Measurements from ENCODE around the gene SDHAF2.
"Not testable (repeated sequence)": the region's sequence is repeated elsewhere in the genome, so short reads cannot be mapped to it uniquely, and the experiment has no call there.

The SDHAF2 gene

GRCh38 chr11:61429691-61430582 lies at the start of gene SDHAF2, which contains the start of gene CPSF7:
SDHAF2 (plus strand) TSS chr11:61430124; CDS start chr11:61430147, 23 bp downstream.
CPSF7 (minus strand) TSS chr11:61429975; CDS start chr11:61429235, 740 bp downstream.
- peak; percentile 97 to 98 for DNase-seq

- DNase-seq: no peak
Measured at GRCh38 chr11:61380884-61381283, 49.0 kb upstream of the SDHAF2 start.

GRCh38 chr11:61383859-61384258 lies 46.1 kb upstream of the SDHAF2 start:
- not testable (repeated sequence) for DNase-seq

- no peak for DNase-seq
Measured at GRCh38 chr11:61384271-61385242, 45.4 kb upstream of the SDHAF2 start.

- DNase-seq: no peak
Measured at GRCh38 chr11:61390161-61390560, 39.8 kb upstream of the SDHAF2 start.

- DNase-seq: peak; percentile 2 to 16
Measured at GRCh38 chr11:61392981-61393595, 36.8 kb upstream of the SDHAF2 start.

- DNase-seq: no peak
Measured at GRCh38 chr11:61401173-61401572, 28.8 kb upstream of the SDHAF2 start.

- no peak for DNase-seq
Measured at GRCh38 chr11:61401573-61401972, 28.4 kb upstream of the SDHAF2 start.

- DNase-seq: no peak
Measured at GRCh38 chr11:61403658-61404057, 26.3 kb upstream of the SDHAF2 start.

- DNase-seq: no peak
Measured at GRCh38 chr11:61404103-61404502, 25.8 kb upstream of the SDHAF2 start.

GRCh38 chr11:61404641-61405040 lies 25.3 kb upstream of the SDHAF2 start:
- no peak for DNase-seq

- DNase-seq: no peak
Measured at GRCh38 chr11:61406067-61406466, 23.9 kb upstream of the SDHAF2 start.

- no peak for DNase-seq
Measured at GRCh38 chr11:61406991-61407728, 22.8 kb upstream of the SDHAF2 start.

GRCh38 chr11:61411589-61411988 lies 18.3 kb upstream of the SDHAF2 start:
- DNase-seq: no peak

GRCh38 chr11:61413496-61413895 lies 16.4 kb upstream of the SDHAF2 start:
- no peak for DNase-seq

GRCh38 chr11:61414547-61414946 lies 15.4 kb upstream of the SDHAF2 start:
- DNase-seq: no peak

GRCh38 chr11:61415381-61415780 lies 14.5 kb upstream of the SDHAF2 start:
- no peak for DNase-seq

GRCh38 chr11:61416941-61417340 lies 13.0 kb upstream of the SDHAF2 start:
- DNase-seq: no peak

- peak in 1 of 2 donors; percentile 37 for DNase-seq
Measured at GRCh38 chr11:61417670-61418069, 12.3 kb upstream of the SDHAF2 start.

GRCh38 chr11:61418136-61418535 lies 11.8 kb upstream of the SDHAF2 start:
- no peak for DNase-seq

GRCh38 chr11:61422226-61422625 lies 7.7 kb upstream of the SDHAF2 start:
- DNase-seq: no peak

All from CD4-positive, alpha-beta T cell treated with Interferon alpha-2 for 1 hour (primary cell).